ENCODE measurements around the gene C11orf97.

DNA sequence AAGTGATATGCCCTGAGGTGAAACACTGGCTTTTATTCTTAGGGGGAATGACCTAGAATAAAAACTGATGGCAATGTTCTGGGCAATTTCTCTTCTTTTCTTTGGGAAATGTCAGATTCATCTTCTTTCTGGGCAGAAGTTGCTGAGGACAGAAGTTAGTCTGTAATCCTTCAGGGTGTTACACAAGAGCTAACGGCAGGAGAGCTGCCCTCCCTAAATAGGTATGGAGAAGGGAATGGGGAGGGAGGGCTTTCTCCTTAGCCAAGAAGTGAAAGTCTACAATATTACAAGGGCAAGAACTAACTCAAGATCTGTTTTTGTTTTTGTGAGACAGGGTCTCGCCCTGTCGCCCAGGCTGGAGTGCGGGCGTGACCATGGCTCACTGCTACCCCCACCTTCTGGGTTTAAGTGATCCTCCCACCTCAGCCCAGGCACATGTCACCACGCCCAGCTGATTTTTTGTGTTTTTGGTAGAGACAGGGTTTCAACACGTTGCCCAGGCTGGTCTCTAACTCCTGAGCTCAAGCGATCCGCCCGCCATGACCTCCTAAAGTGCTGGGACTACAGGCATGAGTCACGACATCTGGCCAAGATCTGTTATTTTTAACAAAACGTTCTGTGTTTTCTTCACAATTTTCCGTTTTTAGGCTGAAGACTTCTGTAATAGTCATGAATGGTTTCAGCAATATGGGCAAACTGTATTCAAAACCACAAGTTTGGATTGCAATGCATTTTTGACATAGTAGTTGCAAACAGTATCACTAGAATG, 62.1 kb downstream of the C11orf97 start:
- TF ChIP-seq, protein P1, sequence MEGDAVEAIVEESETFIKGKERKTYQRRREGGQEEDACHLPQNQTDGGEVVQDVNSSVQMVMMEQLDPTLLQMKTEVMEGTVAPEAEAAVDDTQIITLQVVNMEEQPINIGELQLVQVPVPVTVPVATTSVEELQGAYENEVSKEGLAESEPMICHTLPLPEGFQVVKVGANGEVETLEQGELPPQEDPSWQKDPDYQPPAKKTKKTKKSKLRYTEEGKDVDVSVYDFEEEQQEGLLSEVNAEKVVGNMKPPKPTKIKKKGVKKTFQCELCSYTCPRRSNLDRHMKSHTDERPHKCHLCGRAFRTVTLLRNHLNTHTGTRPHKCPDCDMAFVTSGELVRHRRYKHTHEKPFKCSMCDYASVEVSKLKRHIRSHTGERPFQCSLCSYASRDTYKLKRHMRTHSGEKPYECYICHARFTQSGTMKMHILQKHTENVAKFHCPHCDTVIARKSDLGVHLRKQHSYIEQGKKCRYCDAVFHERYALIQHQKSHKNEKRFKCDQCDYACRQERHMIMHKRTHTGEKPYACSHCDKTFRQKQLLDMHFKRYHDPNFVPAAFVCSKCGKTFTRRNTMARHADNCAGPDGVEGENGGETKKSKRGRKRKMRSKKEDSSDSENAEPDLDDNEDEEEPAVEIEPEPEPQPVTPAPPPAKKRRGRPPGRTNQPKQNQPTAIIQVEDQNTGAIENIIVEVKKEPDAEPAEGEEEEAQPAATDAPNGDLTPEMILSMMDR (IDR thresholded peaks at IDR 0.05) = no peak
- no peak for TF ChIP-seq POLR2A (IDR thresholded peaks at IDR 0.05)
